ENCODE results near the gene KRTAP10-8.
"Not testable (repeated sequence)": the region's sequence is repeated elsewhere in the genome, so short reads cannot be mapped to it uniquely, and the experiment has no call there.

Gene KRTAP10-8

GRCh38 chr21:44612029-44612486 is at the start of gene KRTAP10-8:
Gene KRTAP10-8, plus strand, starts transcription at chr21:44612079. Its CDS starts 22 bp downstream, at chr21:44612101.
- DNase-seq (ENCODE audit: extremely low read depth in 1 of 2, low read depth in 1 of 2), result no peak

GRCh38 chr21:44564099-44564498 is 47.8 kb upstream of the KRTAP10-8 start:
- no peak for DNase-seq (ENCODE audit: extremely low read depth in 1 of 2, low read depth in 1 of 2)

- no peak for DNase-seq (ENCODE audit: extremely low read depth in 1 of 2, low read depth in 1 of 2)
Observed at GRCh38 chr21:44564886-44565598, 46.8 kb upstream of the KRTAP10-8 start.

GRCh38 chr21:44566403-44566802 is 45.5 kb upstream of the KRTAP10-8 start:
- no peak for DNase-seq (ENCODE audit: extremely low read depth in 1 of 2, low read depth in 1 of 2)

GRCh38 chr21:44567481-44568171 is 44.3 kb upstream of the KRTAP10-8 start:
- DNase-seq (ENCODE audit: extremely low read depth in 1 of 2, low read depth in 1 of 2), result no peak

- no peak for DNase-seq (ENCODE audit: extremely low read depth in 1 of 2, low read depth in 1 of 2)
Observed at GRCh38 chr21:44568261-44568660, 43.6 kb upstream of the KRTAP10-8 start.

- no peak for DNase-seq (ENCODE audit: extremely low read depth in 1 of 2, low read depth in 1 of 2)
Observed at GRCh38 chr21:44568667-44569556, 43.0 kb upstream of the KRTAP10-8 start.

GRCh38 chr21:44569861-44570517 is 41.9 kb upstream of the KRTAP10-8 start:
- DNase-seq (ENCODE audit: extremely low read depth in 1 of 2, low read depth in 1 of 2), result no peak

GRCh38 chr21:44571296-44571695 is 40.6 kb upstream of the KRTAP10-8 start:
- DNase-seq (ENCODE audit: extremely low read depth in 1 of 2, low read depth in 1 of 2), result no peak

GRCh38 chr21:44571844-44572782 is 39.8 kb upstream of the KRTAP10-8 start:
- no peak for DNase-seq (ENCODE audit: extremely low read depth in 1 of 2, low read depth in 1 of 2)

- no peak for DNase-seq (ENCODE audit: extremely low read depth in 1 of 2, low read depth in 1 of 2)
Observed at GRCh38 chr21:44572959-44573583, 38.8 kb upstream of the KRTAP10-8 start.

GRCh38 chr21:44573630-44574456 is 38.0 kb upstream of the KRTAP10-8 start, which contains the start of gene KRTAP10-4:
Gene KRTAP10-4, plus strand, starts transcription at chr21:44573729. Its CDS starts 30 bp downstream, at chr21:44573759.
- not testable (repeated sequence) for DNase-seq (ENCODE audit: extremely low read depth in 1 of 2, low read depth in 1 of 2)

GRCh38 chr21:44574457-44575306 is 37.2 kb upstream of the KRTAP10-8 start:
- no peak for DNase-seq (ENCODE audit: extremely low read depth in 1 of 2, low read depth in 1 of 2)

GRCh38 chr21:44575307-44576024 is 36.4 kb upstream of the KRTAP10-8 start:
- DNase-seq (ENCODE audit: extremely low read depth in 1 of 2, low read depth in 1 of 2), result no peak

- no peak for DNase-seq (ENCODE audit: extremely low read depth in 1 of 2, low read depth in 1 of 2)
Observed at GRCh38 chr21:44576025-44576420, 35.9 kb upstream of the KRTAP10-8 start.

GRCh38 chr21:44578371-44579055 is 33.4 kb upstream of the KRTAP10-8 start:
- no peak for DNase-seq (ENCODE audit: extremely low read depth in 1 of 2, low read depth in 1 of 2)
